ENCODE measurements around the gene SLF2.

GRCh38 chr10:100864036-100864885, 48.5 kb upstream of the SLF2 start:
- TF ChIP-seq CTCF (IDR thresholded peaks at IDR 0.05) = no peak
- TF ChIP-seq TP53 (CRISPR knock-in tag; IDR thresholded peaks at IDR 0.05) = no peak
- TF ChIP-seq USF1 (CRISPR knock-in tag; IDR thresholded peaks at IDR 0.05) = no peak
- no peak for TF ChIP-seq ESRRA (CRISPR knock-in tag; IDR thresholded peaks at IDR 0.05; ENCODE audit: borderline replicate concordance)
- no peak for TF ChIP-seq ZNF232 (CRISPR knock-in tag; IDR thresholded peaks at IDR 0.05)
- TF ChIP-seq MYBL2 (CRISPR knock-in tag; IDR thresholded peaks at IDR 0.05) = no peak
- no peak for TF ChIP-seq PRRX2 (CRISPR knock-in tag; IDR thresholded peaks at IDR 0.05)

Measured in WTC11 (cell line).